ENCODE measurements around the gene DLG2.

DNA sequence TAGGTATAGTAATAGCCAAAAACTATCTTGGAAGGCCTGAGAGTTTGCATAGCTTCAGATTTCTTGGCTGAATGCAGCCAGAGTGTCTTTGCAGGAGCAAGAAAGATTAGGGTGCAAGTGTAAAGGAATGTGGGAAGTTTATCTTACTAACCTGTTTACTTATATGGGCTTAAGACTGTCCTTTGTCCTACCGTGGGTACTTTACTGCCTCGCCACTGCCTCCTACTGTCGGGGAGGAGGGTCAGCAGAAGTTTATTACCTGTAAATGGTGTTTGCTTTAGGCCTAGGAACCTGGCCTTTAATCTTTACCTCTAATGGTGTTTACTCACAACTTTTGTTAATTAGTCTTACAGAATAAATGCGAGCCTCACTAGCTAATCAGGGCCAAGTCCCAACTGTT, 633.8 kb downstream of the DLG2 start:
- TF ChIP-seq POLR2A (IDR thresholded peaks at IDR 0.05) (no peak), POLR2AphosphoS5 (IDR thresholded peaks at IDR 0.05) (no peak), CTCF (IDR thresholded peaks at IDR 0.05) (no peak), EP300 (IDR thresholded peaks at IDR 0.05) (no peak)
